Measurements from ENCODE around the gene POTEB3.
"Not testable (repeated sequence)": the region's sequence is repeated elsewhere in the genome, so short reads cannot be mapped to it uniquely, and the experiment has no call there.

Gene POTEB3

DNA sequence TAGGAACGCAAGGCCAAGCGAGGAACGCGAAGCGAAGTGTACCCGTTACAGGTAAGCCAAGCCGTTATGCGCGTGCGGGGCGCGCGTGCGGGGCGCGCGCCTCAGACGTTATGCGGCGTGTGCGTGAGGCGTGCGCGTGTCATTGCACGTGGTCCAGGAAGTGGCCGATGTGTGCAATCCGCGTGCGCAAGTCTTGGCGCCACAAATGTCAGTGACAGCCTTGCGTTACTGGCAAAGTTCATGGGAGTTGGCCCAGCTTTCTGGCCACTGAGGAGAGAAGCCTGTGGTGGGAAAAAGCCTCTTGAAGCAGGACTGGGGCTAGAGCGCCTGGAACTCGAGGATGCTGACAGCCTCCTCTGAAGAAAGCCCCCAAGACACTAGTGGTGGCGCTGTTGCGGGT is at the start of gene POTEB3:
TSS of gene POTEB3 (minus strand) at position 101 of the 400 bp plus-strand sequence. CDS start 488 bp downstream, outside the sequence.
- H3K4me3 Mint-ChIP-seq; H3K27ac Mint-ChIP-seq; H3K9me3 Mint-ChIP-seq; H3K36me3 Mint-ChIP-seq (ENCODE audit: low read depth); intact Hi-C loops (cut with micrococcal nuclease); H3K4me1 Mint-ChIP-seq (ENCODE audit: low read depth); H3K27me3 Mint-ChIP-seq: not testable (repeated sequence)

DNA sequence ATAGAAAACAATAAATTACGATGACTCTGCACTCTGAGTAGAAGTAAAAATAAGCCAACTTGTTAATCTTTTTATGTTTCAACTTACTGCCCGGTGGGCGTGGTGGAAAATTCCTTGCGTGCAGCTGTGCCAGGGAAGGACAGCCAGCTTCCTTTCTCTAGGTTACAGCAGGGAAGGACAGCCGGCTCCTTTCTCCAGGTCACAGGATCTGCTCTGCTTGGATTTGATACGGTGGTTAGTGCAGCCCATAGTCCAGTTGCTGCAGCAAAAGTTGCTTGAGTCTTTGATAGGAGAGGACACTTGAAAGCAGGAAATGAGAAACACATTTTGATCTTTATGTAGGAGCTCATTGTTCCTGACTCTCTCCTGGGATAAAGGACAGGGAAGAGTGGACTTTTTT is 13.4 kb upstream of the POTEB3 start:
- intact Hi-C loops (cut with micrococcal nuclease); H3K4me3 Mint-ChIP-seq; H3K9me3 Mint-ChIP-seq; H3K27ac Mint-ChIP-seq; H3K36me3 Mint-ChIP-seq (ENCODE audit: low read depth); H3K27me3 Mint-ChIP-seq; H3K4me1 Mint-ChIP-seq (ENCODE audit: low read depth): not testable (repeated sequence)

DNA sequence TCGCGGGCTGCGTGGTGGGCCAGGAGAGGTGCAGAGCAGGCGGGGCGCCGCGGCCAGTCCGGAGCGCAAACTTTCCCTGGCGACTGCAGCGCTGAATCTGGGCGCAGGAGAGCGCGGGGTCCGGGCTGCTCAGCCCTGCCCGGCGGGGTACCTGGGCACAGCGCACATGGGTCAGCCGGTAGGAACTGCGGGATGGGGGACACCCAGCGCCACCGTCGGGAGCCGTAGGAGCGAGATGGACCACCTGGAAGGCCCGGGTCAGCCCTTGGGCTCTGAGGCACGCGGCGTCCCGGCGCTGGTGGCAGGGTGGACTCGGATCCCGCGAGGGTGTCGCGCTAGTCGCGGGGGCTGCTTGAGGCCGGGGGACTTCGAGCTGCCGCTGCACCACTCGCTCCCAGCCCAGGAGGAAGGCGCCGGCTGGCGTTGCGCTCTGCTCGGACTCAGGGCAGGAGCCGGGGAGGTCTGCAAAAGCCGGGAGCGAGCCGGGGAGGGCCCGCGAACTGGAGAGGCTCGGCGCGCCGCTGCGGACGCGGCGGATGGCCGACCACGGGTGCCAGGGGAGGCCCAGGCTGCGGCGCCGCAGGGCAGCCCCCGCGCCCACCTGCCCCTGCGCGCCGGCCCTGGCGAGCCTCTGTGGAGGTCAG is 11.7 kb upstream of the POTEB3 start:
- H3K36me3 Mint-ChIP-seq (ENCODE audit: low read depth); H3K27ac Mint-ChIP-seq; H3K9me3 Mint-ChIP-seq; H3K4me1 Mint-ChIP-seq (ENCODE audit: low read depth); intact Hi-C loops (cut with micrococcal nuclease); H3K4me3 Mint-ChIP-seq; H3K27me3 Mint-ChIP-seq: not testable (repeated sequence)

DNA sequence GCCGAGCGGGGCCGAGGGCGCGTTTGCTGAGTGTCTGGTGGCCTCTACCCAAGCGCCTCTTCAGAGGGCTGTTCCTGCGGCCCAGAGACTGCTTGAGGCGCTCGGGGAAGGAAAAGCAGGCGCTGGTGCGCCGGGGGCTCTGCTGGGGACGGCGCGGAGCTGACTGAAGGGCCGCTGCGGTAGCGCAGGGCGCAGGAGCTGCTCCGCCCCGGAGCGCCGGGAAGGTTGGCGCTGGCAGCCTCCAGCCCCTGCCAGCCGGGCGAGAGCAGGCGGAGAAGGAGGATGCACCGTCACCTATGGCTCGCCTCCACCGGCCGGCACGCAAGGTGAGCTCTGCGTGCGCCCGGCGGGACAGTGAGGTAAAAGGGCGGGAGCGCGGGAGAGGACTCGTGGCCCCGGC is 11.2 kb upstream of the POTEB3 start:
- H3K4me3 Mint-ChIP-seq; H3K27me3 Mint-ChIP-seq; H3K4me1 Mint-ChIP-seq (ENCODE audit: low read depth); intact Hi-C loops (cut with micrococcal nuclease); H3K9me3 Mint-ChIP-seq; H3K36me3 Mint-ChIP-seq (ENCODE audit: low read depth); H3K27ac Mint-ChIP-seq: not testable (repeated sequence)

DNA sequence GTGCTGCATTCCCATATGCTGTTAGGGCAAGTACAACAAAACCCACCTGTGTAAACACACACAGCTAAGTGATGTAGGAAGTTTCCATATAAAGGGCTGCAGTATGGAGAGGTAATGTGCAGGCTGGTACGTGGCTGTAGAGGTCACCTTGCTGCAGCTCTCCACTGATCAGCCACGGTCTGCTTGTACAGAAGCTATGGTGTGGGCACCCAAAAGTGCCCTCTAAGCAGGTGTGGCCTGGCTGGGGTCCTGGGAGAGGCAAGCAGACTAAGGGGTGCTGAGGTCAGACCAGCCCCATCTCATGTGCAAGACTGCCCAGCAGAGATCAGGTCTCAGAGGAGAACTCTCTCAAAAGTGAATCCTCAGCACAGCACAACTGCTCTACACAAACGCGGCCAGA is 32.9 kb downstream of the POTEB3 start:
- H3K4me1 Mint-ChIP-seq (ENCODE audit: low read depth); intact Hi-C loops (cut with micrococcal nuclease); H3K27me3 Mint-ChIP-seq; H3K36me3 Mint-ChIP-seq (ENCODE audit: low read depth); H3K9me3 Mint-ChIP-seq; H3K27ac Mint-ChIP-seq; H3K4me3 Mint-ChIP-seq: not testable (repeated sequence)

DNA sequence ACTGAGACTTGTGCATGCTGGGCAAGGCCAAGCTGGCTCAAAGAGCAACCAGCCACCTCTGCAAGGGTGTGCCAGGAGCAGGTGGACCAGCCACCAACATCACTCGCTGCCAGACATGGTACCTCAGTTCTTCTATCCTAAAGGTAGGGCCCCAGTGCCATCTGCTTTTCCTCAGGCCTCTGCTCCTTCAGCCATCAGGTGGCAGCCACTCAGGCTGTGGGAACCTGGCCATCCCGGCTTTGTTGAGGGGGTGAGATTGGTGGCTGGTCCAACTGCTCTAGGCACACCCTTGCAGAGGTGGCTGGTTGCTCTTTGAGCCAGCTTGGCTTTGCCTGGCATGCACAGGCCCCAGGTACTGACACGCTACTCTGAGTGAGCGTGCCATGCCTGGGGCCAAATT is 38.8 kb downstream of the POTEB3 start:
- H3K27ac Mint-ChIP-seq; intact Hi-C loops (cut with micrococcal nuclease); H3K9me3 Mint-ChIP-seq; H3K4me1 Mint-ChIP-seq (ENCODE audit: low read depth); H3K36me3 Mint-ChIP-seq (ENCODE audit: low read depth); H3K27me3 Mint-ChIP-seq; H3K4me3 Mint-ChIP-seq: not testable (repeated sequence)

DNA sequence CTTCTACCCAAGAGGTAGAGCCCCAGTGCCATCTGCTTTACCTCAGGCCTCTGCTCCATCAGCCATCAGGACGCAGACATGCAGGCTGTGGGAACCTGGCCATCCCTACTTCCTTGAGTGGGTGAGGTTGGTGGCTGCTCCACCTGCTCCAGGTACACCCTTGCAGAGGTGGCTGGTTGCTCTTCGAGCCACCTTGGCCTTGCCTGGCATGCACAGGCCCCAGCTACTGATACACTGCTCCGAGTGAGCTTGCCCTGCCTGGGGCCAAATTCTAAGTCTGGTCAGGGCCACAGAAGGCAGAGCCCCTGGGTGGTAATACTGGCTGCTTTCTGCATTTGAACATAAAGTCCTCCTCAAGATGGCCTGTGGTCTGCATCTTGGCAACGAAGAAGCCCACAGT is 41.2 kb downstream of the POTEB3 start:
- intact Hi-C loops (cut with micrococcal nuclease); H3K4me1 Mint-ChIP-seq (ENCODE audit: low read depth); H3K4me3 Mint-ChIP-seq; H3K9me3 Mint-ChIP-seq; H3K27me3 Mint-ChIP-seq; H3K36me3 Mint-ChIP-seq (ENCODE audit: low read depth); H3K27ac Mint-ChIP-seq: not testable (repeated sequence)

DNA sequence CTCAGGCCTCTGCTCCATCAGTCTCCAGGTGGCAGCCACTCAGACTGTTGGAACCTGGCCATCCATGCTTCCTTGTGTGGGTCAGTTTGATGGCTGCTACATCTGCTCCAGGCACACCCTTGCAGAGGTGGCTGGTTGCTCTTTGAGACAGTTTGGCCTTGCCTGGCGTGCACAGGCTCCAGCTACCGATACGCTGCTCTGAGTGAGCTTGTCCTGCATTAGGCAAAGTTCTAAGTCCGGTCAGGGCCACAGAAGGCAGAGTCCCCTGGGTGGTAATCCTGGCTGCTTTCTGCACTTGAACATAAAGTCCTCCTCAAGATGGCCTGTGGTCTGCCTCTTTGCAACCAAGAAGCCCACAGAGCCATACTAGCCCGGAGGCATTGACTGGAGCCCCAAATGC is 41.8 kb downstream of the POTEB3 start:
- H3K9me3 Mint-ChIP-seq; intact Hi-C loops (cut with micrococcal nuclease); H3K27ac Mint-ChIP-seq; H3K27me3 Mint-ChIP-seq; H3K36me3 Mint-ChIP-seq (ENCODE audit: low read depth); H3K4me3 Mint-ChIP-seq; H3K4me1 Mint-ChIP-seq (ENCODE audit: low read depth): not testable (repeated sequence)

DNA sequence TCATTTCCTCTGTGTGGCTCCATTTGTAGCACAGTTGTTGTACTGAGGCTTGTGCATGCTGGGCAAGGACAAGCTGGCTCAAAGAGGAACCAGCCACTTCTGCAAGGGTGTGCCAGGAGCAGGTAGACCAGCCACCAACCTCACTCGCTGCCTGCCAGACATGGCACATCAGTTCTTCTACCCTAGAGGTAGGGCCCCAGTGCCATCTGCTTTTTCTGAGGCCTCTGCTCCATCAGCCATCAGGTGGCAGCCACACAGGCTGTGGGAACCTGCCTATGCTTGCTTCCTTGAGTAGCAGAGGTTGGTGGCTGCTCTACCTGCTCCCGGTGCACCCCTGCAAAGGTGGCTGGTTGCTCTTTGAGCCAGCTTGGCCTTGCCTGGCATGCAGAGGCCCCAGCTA is 42.6 kb downstream of the POTEB3 start:
- H3K36me3 Mint-ChIP-seq (ENCODE audit: low read depth); H3K27me3 Mint-ChIP-seq; H3K4me1 Mint-ChIP-seq (ENCODE audit: low read depth); H3K9me3 Mint-ChIP-seq; H3K4me3 Mint-ChIP-seq; intact Hi-C loops (cut with micrococcal nuclease); H3K27ac Mint-ChIP-seq: not testable (repeated sequence)

DNA sequence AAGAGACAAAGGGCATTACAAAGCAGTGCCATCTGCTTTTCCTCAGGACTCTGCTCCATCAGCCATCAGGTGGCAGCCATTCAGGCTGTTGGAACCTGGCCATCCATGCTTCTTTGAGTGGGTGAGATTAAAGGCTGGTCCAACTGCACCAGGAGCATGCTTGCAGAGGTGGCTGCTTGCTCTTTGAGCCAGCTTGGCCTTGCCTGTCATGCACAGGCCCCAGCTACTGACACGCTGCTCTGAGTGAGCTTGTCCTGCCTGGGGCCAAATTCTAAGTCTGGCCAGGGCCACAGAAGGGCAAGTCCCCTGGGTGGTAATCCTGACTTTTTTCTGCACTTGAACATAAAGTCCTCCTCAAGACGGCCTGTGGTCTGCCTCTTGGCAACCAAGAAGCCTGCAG is 43.1 kb downstream of the POTEB3 start:
- H3K36me3 Mint-ChIP-seq (ENCODE audit: low read depth); H3K4me1 Mint-ChIP-seq (ENCODE audit: low read depth); H3K9me3 Mint-ChIP-seq; H3K4me3 Mint-ChIP-seq; H3K27me3 Mint-ChIP-seq; H3K27ac Mint-ChIP-seq; intact Hi-C loops (cut with micrococcal nuclease): not testable (repeated sequence)

DNA sequence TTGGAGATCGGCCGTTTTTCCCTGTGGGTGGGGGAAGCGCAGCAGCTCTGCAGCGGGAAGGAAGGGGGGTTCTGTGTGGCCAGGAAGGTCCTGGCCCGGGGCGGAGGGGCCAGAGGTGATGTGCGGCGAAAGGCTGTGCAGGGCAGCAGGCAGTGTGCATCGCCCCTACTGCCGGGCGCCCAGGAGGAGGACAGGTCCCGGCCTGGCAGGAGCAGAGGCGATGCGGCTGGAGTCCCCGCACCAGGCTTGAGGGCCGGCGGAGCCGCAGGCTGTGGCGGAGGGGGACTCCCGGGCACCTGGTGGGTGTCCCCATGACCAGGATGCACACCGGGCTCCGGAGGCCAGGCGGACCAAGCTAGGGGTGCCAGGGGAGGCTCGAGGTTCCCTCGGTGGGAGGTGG is 54.3 kb downstream of the POTEB3 start:
- not testable (repeated sequence) for H3K27me3 Mint-ChIP-seq

DNA sequence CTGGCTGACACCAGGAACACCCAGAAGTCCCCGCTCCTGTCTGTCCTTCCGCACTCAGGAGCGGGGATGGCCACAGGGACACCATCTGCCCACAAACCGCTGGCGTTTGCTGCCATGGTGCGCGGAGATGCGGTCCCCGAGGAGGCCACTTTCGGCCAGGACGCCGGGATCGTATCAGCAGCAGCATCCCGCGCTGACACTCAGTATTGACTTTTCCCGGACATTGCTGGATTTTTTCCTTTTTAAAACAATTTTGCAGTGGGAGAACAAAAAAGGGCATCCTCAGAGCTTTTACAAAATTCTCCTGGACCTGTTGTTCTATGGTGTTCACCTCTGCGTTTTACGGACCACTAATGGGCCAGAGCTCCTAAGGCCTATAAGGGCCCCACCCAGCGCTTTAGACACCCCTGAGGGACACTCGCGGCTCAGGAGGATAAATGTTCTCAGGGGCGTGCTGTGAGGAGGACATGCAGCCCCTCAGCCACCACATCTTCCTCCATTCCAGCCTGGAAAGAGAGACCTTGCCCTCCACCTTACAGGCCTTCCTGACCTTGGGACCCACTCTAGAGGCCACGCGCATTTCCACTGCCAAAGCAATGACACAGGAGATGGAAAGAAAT is 56.3 kb downstream of the POTEB3 start:
- H3K27ac Mint-ChIP-seq; H3K4me3 Mint-ChIP-seq; H3K27me3 Mint-ChIP-seq; H3K36me3 Mint-ChIP-seq (ENCODE audit: low read depth); intact Hi-C loops (cut with micrococcal nuclease); H3K4me1 Mint-ChIP-seq (ENCODE audit: low read depth); H3K9me3 Mint-ChIP-seq: not testable (repeated sequence)

More for the DNA sequence above, 54.3 kb downstream of the POTEB3 start:
- intact Hi-C loops (cut with micrococcal nuclease); H3K36me3 Mint-ChIP-seq (ENCODE audit: low read depth); H3K4me3 Mint-ChIP-seq; H3K4me1 Mint-ChIP-seq (ENCODE audit: low read depth); H3K9me3 Mint-ChIP-seq; H3K27ac Mint-ChIP-seq: not testable (repeated sequence)

DNA sequence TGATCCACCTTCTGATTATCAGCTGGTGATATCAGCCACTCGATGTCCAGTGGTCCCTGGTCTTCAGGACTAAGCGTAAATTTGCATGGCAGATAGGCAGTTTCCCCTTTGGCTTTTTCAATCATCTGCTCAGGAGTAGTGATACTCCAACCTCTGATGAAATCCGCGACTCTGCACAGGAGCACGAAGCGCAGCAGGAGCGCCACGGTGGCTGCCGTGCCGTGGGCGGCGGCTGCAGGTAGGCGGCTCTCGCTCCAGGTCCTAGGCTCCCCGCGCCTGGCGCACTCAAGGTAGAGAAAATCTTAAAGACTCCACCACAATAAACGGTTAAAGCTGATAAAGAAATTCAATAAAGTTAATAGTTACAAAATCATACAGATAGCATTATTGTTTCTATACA is 66.6 kb downstream of the POTEB3 start:
- H3K27ac Mint-ChIP-seq; H3K9me3 Mint-ChIP-seq; intact Hi-C loops (cut with micrococcal nuclease); H3K36me3 Mint-ChIP-seq (ENCODE audit: low read depth); H3K4me3 Mint-ChIP-seq; H3K27me3 Mint-ChIP-seq; H3K4me1 Mint-ChIP-seq (ENCODE audit: low read depth): not testable (repeated sequence)

DNA sequence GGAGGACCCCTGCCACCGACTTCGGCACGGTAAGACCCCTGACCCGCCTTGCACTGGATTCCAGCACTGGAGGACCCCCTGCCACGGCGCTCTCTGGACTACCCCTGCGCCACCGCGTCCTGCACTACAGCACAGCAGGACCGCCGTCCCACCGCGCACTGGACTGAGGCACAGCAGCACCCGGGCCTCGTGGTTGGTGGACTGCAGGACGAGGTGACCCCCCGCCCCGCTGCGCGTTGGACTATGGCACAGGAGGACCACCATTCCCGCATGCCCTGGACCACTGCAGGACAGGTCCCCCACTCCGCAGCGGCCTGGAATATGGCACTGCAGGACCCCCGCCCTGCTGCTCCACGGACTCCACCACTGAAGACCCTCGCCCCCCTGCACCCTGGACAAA is 71.1 kb downstream of the POTEB3 start:
- H3K36me3 Mint-ChIP-seq (ENCODE audit: low read depth); H3K4me3 Mint-ChIP-seq; intact Hi-C loops (cut with micrococcal nuclease); H3K9me3 Mint-ChIP-seq; H3K27ac Mint-ChIP-seq; H3K4me1 Mint-ChIP-seq (ENCODE audit: low read depth); H3K27me3 Mint-ChIP-seq: not testable (repeated sequence)

DNA sequence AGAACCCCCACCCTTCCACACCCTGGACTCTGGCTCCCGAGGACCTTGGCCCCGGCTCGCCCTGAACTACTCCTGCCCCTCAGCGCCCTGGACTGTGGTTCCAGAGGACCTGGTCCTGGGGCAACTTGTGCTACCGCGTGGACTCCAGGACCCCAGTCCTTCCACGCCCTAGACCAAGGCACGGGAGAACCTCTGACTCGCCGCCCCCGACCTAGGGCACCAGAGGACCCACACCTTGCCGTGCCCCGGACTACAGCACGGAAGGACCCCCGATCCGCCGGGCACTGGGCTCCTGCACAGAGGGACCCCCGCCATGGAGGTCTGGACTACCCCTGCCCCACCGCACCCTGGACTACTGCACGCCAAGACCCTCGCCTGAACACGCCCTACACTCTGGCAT is 71.7 kb downstream of the POTEB3 start:
- H3K4me3 Mint-ChIP-seq; H3K4me1 Mint-ChIP-seq (ENCODE audit: low read depth); H3K9me3 Mint-ChIP-seq; H3K36me3 Mint-ChIP-seq (ENCODE audit: low read depth); H3K27me3 Mint-ChIP-seq; intact Hi-C loops (cut with micrococcal nuclease); H3K27ac Mint-ChIP-seq: not testable (repeated sequence)

Measured in dendritic cell treated with granulocyte-macrophage colony-stimulating factor and Interleukin-4, amounts not matched to agents 40 ng/mL and 50 ng/mL, for 4 days (primary cell).